HG02870 (cell line): ENCODE data around the gene GPR146.

Experiments used
- ATAC-seq: cut with Tn5 transposase; IDR thresholded peaks from one replicate; pipeline ENCODE4 v1.9.1; 2021; ENCODE audit warnings: mild to moderate bottlenecking, moderate library complexity; ENCODE audit not compliant: unreplicated experiment

The GPR146 gene

DNA sequence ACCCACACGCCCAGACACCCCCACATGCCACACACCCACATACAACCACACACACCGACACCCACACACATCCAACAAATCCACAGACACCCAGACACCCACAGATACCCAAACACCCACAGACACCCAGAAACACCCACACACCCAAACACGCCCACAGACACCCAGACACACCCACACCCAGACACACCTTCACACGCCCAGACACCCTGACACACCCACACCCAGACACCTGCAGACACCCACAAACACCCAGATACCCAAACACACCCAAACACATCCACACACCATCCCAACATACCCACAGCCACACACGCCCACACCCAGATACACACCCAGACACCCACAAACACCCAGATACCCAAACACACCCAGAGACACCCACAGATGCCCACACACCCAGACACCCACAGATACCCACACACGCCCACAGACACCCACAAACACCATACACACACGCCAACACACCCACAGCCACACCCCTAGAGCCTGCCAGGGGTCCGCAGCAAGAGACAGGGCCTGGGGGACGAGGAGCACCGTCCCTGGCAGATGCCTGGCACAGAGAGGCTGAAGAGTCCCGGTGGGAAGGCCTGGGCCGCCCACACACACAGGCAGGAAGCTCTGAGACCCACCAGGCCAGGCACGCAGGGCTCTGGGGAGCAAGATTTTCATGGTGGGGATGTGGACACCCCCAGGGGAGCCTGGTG, 32.9 kb upstream of the GPR146 start:
- no peak for ATAC-seq

DNA sequence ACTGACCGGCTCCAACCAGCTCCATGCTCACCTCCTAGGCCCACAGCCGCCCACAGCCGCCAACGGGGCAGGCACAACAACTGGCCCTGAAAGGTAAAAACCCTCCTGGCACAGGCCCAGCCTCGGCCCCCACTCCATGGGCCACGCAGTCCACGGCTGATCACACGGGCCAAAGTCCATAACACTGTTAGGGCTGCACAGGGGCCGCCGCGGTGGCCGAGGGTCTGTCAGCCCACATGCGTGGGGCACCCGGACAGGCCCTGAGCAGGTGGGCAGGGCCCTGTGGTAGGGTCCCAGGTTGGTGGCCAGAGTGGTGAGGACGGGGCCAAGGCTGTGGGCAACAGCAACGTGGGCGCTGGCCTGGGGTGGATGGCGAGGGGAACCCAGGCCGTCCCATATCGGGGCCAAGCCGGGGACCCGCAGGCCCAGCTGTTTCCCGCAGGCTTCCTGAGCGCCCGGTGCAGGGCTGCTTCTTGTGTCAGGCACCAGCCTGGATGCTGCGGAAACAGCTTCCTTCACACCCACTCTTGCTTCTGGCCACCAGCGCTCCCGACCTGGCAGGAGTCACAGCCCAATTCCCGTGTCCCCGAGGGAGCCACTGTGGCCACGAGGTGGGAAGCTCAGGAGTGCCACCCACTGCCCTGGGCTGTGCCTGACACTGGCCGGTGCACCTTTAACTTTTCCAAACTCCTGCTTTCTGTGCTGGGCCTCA, 32.2 kb upstream of the GPR146 start:
- ATAC-seq = no peak

DNA sequence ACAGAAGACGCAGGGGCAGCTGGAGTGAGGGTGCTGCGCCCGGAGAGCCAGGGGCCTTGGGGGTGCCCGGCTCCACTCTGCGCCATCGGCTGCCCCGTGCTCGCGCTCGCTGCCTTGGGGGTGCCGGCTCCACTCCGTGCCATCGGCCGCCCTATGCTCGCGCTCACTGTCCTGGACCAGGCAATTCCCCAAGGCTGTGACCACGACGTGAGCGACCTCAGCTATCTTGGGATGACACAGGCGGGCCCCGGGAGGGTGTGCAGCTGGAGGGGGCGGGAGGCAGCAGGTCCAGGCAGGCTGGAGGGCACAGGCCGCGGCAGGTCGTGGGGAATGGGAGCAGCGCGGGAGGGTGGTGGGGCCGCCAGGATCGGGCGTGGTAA, 31.6 kb upstream of the GPR146 start:
- no peak for ATAC-seq

DNA sequence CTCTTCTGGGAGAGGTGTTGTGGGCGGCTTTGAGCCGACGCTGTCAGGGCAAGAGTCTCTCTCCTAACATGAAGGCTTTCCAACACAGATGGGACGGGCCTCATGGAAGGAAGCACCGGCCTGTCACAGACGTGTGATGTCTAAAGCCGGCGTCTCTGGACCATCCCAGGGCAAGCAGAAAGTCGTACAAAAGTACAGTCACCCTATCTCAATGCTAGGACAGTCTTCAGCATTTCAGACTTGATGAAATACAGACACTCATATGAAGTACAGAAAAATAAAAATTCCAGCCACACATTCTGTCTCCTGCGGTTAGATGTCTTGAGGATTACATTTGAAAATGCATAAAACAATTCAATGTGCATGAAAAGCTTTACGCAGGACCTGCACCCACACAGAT, 30.8 kb upstream of the GPR146 start:
- ATAC-seq = no peak

DNA sequence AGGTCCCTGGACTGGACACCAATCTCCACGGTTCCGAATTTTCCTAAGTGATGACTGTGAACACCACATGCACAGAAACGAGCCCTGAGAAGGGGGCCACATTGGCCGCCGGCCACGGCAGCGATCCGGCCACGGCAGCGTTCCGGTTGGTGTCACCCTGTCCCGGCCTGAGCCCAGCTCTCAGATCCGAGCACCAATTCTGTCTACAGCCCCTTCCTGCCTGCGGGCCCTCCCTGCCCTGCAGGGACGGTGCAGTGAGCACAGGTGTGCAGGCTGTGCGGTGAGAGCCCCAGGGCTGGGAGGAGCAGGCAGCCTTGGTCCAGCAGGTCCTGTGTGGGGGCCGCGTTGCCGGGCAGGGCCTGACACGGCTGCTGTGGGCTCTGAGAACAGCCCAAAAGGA, 29.7 kb upstream of the GPR146 start:
- no peak for ATAC-seq

DNA sequence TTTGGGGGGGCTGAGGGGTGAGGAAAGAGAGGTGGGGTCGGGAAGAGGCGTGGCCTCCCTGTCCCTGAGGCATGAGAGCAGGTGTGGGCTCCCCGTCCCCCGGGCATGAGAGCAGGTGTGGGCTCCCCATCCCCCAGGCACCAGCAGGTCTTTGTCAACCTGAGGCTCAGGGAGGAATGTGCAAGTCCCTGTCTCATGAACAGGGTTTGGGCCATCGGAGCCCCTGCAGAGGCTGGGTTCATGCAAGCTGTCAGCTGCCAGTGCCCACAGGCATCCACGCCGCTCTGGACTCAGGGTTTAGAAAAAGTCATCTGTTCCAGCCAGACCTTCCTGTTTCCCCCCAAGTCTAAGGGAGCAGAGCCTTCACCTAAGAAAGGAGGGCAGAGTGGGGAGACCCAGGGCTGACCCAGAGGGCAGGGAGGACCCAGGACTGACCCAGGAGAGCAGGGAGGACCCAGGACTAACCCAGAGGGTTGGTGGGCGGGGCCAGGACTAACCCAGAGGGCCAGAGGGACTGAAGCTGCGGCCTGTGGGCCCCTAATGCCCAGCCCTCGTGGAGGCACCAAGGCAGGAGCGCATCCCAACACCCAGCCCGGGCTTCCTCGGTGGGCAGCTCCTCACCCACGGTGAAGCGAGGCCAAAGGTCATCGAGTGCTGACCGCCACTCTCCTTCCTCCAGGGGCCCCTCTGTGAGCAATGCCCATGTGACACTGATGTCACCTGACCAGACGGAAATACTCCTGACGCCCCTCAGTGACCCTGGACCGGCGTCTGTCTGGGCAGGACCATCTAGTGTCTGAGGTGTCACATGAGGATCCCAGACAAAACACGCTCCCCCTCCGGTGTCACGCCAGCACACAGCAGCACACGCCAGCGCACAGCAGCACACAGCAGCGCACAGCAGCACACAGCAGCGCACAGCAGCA, 28.9 kb upstream of the GPR146 start:
- ATAC-seq = no peak

DNA sequence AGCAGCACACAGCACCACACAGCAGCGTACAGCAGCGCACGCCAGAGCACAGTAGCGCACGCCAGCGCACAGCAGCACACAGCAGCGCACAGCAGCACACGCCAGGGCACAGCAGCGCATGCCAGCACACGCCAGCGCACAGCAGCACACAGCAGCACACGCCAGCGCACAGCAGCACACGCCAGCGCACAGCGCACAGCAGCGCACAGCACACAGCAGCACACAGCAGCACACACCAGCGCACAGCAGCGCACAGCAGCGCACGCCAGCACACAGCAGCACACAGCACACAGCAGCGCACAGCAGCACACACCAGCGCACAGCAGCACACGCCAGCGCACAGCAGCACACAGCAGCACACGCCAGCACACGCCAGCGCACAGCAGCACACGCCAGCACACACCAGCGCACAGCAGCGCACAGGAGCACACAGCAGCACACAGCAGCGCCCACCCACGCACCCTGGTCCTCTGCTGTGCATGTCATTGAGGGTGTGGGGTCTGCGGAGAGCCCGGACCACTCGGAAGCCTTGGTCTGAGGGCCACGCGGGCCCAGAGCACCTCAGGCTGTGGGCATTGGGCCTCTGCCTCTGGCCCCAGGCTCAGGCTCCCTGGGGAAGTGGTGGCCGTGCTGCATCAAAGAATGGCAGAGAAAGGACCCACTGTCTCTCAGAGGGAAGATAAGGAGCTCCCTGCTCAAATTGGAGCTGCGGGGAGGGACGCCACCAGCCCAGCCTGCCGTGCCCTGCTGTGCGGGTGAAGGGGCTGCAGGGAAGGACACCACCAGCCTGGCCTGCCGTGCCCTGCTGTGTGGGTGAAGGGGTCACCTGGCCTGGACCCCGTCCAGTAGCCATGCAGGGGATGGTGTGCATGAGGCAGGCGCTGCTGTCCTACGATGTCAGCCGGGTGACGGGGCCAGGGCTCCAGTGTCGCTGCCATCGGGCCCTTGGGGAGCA, 27.5 kb upstream of the GPR146 start:
- no peak for ATAC-seq

DNA sequence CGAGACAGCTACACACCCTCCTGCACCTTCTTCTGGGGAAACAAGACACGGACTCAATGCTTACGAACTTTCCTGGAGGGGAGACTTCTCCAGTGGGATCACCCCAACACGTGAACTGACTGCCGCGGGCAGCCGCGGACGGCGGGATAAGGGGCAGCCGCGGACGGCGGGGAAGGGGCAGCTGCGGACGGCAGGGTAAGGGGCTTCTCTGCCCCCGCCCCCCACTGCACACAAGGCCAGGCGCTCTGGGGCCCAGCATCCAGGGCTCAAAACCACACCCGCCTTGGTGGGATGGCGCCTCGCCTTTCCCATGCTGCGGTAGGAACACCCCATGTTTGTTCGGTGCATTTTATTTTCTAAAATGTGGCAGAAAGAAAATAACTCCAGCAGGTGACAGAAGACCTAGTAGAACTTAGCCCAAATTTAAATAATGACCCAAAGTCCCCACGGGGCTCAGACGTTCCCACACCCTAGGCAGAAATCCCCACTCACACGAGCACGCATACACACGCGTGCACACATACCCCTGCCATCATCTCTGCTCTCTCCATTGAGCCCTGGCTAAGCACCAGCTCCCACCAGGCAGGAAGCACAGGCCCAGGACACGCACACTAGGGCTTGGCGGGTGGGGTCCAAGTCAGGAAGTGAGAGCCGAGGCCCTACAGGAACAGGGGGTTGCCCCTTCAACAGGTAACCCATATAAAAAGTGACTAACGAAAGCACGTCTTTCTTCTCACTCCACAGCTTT, 26.6 kb upstream of the GPR146 start:
- ATAC-seq = no peak

DNA sequence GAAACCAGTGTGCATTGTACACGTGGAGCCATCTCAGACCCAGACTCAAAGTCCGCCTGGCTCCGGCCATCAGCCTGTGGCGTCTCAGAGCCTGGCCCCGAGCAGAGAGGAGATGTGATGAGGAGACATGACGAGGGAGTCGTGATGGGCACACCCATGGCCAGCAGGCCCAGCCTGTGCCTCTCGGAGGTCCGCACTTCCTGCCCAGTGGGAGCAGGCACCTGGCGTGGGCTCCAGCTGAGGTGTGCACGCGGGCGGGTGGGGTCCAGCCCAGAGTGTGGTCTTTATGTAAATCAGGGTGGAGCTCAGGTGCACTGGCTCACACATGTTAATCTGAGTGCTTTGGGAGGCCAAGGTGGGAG, 26.0 kb upstream of the GPR146 start:
- ATAC-seq = no peak

DNA sequence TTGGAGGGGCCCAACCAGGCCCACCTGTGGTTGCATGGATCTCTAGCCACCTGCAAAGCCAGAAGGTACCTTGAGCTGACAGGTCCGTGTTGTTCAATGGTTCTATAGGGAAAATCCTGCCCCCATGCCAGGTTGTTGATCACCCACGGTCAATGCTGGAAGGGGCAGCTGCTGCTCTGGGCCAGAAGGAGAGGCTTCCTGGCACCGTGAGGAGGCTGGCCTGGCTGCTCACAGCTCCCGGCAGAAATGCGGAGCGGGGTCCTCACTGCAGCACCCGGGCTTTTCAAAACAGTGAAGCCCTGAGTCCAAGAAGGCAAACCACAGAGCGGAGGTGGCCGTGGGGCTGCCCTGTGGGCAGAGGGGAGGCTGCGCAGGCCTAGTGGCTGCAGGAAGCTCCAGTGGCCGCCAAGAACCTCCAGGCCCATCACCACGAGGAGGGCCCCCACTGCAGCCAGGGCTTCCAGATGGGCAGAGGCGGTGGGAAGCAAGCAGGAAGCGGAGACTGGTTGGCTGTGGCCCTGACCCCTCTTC, 25.0 kb upstream of the GPR146 start:
- no peak for ATAC-seq

DNA sequence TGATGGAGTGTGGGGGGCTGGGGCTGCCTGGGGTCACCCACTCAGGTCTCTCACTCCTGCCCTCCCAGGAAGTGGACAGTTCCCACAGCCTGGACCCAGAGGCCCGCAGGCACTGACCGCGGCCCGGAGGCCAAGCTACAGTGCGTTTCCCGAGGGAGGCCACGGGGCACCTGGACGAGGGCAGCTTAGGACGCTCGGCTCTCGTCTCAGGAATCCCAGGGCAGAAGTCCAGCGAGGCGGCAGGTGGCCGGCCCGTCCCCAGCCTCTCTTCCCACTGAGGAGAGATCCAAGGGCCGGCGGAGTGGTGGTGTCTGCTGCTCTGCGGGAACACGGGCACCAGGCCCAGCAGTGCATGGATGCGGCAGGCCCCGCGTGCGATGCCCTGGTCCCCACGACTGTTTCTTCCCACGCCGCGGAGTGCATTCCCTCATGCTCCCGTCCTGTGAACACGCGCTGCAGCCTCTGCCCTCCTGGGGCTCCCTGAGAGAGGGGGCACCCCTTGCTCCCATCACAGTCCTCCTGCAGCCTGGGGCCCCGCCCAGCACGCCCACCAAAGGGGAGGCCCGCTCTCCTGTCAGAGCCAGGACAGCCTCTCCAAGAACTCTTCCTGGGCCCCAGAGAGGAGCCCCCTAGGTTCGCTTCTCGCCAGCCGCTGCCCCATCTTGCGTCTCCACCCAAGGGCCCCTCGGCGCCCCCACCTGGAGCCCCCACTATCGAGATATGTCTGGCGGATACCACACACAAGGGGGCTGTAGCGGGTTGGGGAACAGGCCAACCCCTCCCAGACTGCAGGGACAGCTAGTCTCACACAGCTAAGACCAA, 24.3 kb upstream of the GPR146 start:
- no peak for ATAC-seq

DNA sequence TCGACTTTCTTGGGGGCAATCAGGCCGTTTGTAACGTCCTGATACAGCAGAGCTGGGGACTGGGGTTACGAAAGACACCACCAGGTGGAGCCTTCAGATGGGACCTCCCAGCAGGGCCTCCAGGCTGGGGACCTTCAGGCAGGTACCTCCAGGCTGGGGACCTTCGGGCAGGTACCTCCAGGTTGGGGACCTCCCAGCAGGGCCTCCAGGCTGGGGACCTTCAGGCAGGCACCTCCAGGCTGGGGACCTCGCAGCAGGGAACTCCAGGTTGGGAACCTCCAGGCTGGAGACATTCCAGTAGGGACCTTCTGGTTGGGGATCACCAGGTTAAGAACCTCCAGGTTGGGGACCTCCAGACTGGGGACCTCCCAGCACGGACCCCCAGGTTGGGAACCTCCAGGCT, 23.5 kb upstream of the GPR146 start:
- ATAC-seq = no peak

DNA sequence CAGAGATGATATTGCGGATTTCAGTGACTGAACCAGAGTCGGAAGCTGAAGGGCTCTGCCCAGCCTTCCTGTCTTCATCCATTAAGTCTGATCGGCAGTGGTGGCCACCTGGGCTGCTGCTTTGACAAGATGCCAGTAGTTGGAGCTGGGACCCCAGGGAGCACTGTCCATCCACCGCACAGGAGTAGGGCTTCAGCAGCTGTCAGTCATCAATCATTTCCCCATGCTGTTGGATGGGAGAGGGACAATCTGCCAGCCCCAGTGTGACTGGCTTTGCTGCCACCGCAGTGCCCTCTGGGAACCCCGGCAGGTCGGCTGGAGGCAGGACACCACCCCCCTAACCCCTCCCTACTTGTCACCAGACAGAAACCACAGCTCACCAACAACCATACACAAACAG, 23.0 kb upstream of the GPR146 start:
- ATAC-seq = no peak

DNA sequence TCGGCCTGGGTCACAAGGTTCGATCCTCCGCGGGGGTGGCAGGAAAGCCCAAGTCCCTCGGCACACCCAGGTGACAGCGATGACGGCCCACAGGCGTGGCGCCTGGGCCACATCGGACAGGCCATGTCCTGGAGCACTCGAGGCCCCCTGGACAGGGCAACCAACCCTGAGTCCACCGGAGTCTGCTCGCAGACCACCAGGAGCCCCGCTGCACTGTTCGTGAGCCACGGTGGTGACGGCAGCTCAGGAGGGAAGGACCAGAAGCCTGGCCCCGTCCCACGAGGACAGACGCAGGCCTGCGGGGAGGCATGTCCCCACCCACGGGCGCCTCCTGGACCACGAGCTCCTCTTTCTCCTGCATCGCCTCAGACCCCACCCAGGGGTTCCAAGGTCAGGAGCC, 22.4 kb upstream of the GPR146 start:
- ATAC-seq = no peak

DNA sequence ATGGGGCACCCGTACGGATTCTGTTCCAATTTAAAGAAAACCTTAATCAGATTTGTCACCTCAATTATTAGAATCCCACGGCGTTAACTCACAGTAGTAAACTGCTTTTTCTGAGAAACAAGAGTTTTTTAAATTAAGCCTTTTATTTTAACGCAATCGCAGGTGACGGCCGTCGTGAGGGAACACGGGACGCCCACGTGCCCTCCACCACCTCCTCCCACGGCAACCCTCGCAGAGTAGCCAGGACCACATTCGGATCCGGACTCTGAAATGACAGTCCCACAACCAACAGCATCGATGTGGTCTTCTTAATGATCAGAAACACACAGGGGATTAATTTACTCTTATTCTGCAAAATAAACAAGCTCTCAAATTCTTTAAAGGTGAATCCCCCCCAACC, 22.0 kb upstream of the GPR146 start:
- no peak for ATAC-seq

DNA sequence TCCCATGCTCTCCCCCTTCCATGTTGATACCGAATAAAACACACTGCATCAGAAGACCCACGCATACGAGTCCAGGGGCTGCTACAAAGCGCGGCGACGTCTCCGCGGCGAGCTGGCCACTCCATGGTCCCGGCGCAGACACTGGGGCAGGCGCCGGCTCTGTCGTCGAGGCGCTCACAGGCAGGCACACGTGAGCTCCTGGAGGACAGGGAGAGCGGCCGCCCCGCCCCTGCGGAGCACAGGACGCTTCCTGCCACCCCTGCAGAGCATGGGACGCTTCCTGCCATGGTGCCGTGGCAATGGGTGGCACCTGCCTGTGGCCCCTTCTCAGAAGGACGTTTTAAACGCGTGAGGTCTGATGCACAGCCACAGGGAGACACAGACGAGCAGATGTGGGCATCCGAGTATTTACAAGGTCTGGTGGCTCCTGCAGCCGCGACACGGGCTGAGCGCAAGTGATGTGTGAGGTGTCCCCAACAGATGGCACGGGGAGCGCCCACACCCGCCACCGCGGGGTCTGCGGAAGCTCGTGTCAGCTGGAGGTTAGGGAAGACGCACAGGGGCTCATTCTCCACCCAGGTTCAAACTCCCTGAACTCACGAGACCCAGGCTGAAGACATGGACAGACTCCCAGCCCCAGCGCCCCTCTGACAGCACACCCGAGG, 21.4 kb upstream of the GPR146 start:
- no peak for ATAC-seq

DNA sequence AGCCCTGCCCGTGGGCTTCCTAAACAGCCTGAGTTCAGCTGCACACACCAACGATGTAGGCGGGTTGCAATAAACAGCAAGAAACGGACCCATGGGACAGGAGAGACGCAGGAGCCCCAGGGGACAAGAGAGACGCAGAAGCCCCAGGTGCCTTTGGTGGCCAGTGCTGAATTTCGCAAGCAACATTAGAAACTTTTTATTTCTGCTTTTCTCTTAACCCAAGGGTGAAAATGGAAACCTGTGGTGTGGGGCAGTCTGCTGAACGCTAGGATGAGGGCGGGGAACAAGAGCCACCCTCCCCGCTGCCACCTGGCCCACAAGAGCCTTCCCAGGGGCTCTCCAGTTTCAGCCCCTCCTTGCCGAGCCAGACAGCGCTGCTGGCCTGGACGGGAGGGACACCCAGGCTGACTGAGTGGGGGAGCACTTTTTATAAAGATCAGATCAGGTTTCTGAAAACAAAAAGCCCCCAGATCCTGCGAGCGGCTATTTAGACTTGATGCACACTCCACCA, 20.0 kb upstream of the GPR146 start:
- peak; percentile 39 for ATAC-seq
